OCI-LY1 (cell line): ENCODE data around the gene RPSA.

Experiments used
- H2AFZ ChIP-seq: fragments of 200-600 bp; sonication (generic), shearing (Covaris generic); 2 replicates; pipeline ENCODE4 v1.6.0; 2014; ENCODE audit warnings: antibody characterized with exemption, mild to moderate bottlenecking, low read length
- H3F3A ChIP-seq: fragments of 200-600 bp; sonication (generic), shearing (Covaris generic); 2 replicates; pipeline ENCODE4 v1.6.0; 2014; ENCODE audit warnings: mild to moderate bottlenecking, antibody characterized with exemption, low read length, moderate library complexity; ENCODE audit not compliant: insufficient read depth
- H3K27ac ChIP-seq: fragments of 200-600 bp; sonication (generic); 2 replicates; pipeline ENCODE4 v1.5.1; 2014; ENCODE audit warnings: low read length, mixed run types, mild to moderate bottlenecking, low read depth; ENCODE audit not compliant: poor library complexity, severe bottlenecking
- H3K27me3 ChIP-seq: fragments of 200-600 bp; sonication (generic); 2 replicates; pipeline ENCODE4 v1.6.0; 2014; ENCODE audit warnings: antibody characterized with exemption, mild to moderate bottlenecking, low read length, moderate library complexity; ENCODE audit not compliant: insufficient read depth
- H3K36me3 ChIP-seq: fragments of 200-600 bp; sonication (generic); 2 replicates; pipeline ENCODE4 v1.6.1; 2014; ENCODE audit warnings: mild to moderate bottlenecking, antibody characterized with exemption, low read length, moderate library complexity, mixed read lengths; ENCODE audit not compliant: insufficient read depth
- H3K4me1 ChIP-seq: fragments of 200-600 bp; sonication (generic); 2 replicates; pipeline ENCODE4 v1.5.1; 2014; ENCODE audit warnings: mild to moderate bottlenecking, low read length, moderate library complexity; ENCODE audit not compliant: insufficient read depth, severe bottlenecking
- H3K4me2 ChIP-seq: fragments of 200-600 bp; sonication (generic), shearing (Covaris generic); 2 replicates; pipeline ENCODE4 v1.6.1; 2014; ENCODE audit warnings: low read length
- H3K4me3 ChIP-seq: fragments of 200-600 bp; sonication (generic); 2 replicates; pipeline ENCODE4 v1.5.1; 2014; ENCODE audit warnings: low read length, low read depth, mild to moderate bottlenecking, mixed read lengths; ENCODE audit not compliant: poor library complexity, severe bottlenecking
- H3K79me2 ChIP-seq: fragments of 200-600 bp; shearing (Covaris generic); 2 replicates; pipeline ENCODE4 v1.6.1; 2016; ENCODE audit warnings: mixed run types, low read length, mixed read lengths; ENCODE audit not compliant: insufficient read depth
- H3K9ac ChIP-seq: fragments of 200-600 bp; sonication (generic), shearing (Covaris generic); 2 replicates; pipeline ENCODE4 v1.6.1; 2014; ENCODE audit warnings: mild to moderate bottlenecking, low read length, mixed read lengths
- H3K9me2 ChIP-seq: fragments of 200-600 bp; sonication (generic), shearing (Covaris generic); 2 replicates; pipeline ENCODE4 v1.6.1; 2014; ENCODE audit warnings: low read depth, mild to moderate bottlenecking, low read length, mixed read lengths
- H3K9me3 ChIP-seq: fragments of 200-600 bp; shearing (Covaris generic); 2 replicates; pipeline ENCODE4 v1.6.1; 2014; ENCODE audit warnings: low read length, mixed read lengths
- H4K20me1 ChIP-seq: fragments of 200-600 bp; sonication (generic), shearing (Covaris generic); 2 replicates; pipeline ENCODE4 v1.6.0; 2016; ENCODE audit warnings: mild to moderate bottlenecking, low read length; ENCODE audit not compliant: insufficient read depth
- EZH2 ChIP-seq: fragments of 200-600 bp; sonication (generic), shearing (Covaris generic); IDR thresholded peaks from 2 replicates; pipeline ENCODE4 v1.8.0; 2017; ENCODE audit warnings: borderline replicate concordance, mixed run types, mild to moderate bottlenecking, antibody characterized with exemption, low read length, moderate library complexity, mixed read lengths
- TF ChIP-seq, protein P1 (sequence below): fragments of 200-600 bp; sonication (generic), shearing (Covaris generic); IDR thresholded peaks from 2 replicates; pipeline ENCODE4 v1.5.1; 2017; ENCODE audit warnings: mild to moderate bottlenecking, antibody characterized with exemption, low read length, moderate library complexity, mixed read lengths

RPSA gene

DNA sequence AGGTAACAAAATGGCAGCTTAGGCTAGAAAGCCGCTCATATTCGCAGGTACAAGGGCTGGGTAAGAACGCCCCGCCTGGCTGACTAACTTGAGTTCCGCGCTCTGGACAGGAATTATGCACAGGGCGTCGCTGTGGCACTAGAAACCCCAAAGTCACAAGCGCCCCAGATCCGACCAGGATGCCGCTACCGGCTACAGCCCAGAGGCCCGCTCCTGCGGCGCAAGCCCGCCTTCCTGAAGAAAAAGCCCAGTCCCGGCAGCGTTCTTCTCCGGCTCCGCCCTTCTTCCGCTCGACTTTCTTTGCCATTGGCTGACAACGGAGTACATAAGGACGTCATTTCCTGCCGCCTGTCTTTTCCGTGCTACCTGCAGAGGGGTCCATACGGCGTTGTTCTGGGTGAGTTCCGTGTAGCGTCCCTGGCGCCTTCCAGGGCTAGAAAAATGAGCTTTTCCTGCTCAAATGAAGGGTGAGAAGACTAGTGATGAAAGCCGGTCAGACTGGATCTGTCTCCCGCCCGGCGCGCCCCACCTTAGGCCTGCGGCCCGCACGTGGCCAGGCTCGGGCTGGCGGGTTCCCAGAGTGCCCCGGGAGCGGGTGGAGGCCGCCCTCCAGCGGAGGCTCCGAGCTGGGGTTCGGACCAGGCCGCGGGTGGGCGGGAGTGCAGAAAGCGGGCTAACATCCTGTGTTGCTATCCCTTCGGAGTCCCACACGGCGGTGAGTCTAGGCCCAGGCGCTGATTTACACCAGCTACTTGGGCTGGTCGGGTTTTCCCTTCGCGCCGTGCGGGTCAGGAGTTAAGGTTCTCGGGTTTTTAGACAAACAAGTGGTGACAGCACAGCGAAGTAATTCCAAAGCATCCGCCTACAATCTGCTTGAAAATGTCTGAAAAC lies at the start of gene RPSA:
TSS of gene RPSA (plus strand) at position 353 of the 891 bp plus-strand sequence. CDS start 934 bp downstream, outside the sequence.
- Histone ChIP-seq H3F3A (no peaks in the 10 kb centered on the region; the same call in 1 of the 2 replicates), H3K27ac (peak within 1 kb of the TSS; percentile 82), H3K9ac (peak within 1 kb of the TSS; percentile 93), H3K4me2 (peak within 1 kb of the TSS; percentile 92), H3K4me3 (peak within 1 kb of the TSS; percentile 82), H4K20me1 (0 out of 2 replicates have a peak, but pooled peaks cover 3% of the 10 kb centered on the region), H3K9me2 (no peaks in the 10 kb centered on the region), H3K4me1 (peaks cover 41% of the 10 kb centered on the region), H3K27me3 (no peaks in the 10 kb centered on the region), H3K9me3 (no peaks in the 10 kb centered on the region), H3K79me2 (peaks cover 17% of the 10 kb centered on the region), H2AFZ (0 out of 2 replicates have a peak within 1 kb of the TSS, but pooled peaks have one; percentile 26), H3K36me3 (peaks cover 48% of the 10 kb centered on the region)
- TF ChIP-seq, protein P1, sequence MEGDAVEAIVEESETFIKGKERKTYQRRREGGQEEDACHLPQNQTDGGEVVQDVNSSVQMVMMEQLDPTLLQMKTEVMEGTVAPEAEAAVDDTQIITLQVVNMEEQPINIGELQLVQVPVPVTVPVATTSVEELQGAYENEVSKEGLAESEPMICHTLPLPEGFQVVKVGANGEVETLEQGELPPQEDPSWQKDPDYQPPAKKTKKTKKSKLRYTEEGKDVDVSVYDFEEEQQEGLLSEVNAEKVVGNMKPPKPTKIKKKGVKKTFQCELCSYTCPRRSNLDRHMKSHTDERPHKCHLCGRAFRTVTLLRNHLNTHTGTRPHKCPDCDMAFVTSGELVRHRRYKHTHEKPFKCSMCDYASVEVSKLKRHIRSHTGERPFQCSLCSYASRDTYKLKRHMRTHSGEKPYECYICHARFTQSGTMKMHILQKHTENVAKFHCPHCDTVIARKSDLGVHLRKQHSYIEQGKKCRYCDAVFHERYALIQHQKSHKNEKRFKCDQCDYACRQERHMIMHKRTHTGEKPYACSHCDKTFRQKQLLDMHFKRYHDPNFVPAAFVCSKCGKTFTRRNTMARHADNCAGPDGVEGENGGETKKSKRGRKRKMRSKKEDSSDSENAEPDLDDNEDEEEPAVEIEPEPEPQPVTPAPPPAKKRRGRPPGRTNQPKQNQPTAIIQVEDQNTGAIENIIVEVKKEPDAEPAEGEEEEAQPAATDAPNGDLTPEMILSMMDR, result peak; percentile 38
- no peak for TF ChIP-seq EZH2

DNA sequence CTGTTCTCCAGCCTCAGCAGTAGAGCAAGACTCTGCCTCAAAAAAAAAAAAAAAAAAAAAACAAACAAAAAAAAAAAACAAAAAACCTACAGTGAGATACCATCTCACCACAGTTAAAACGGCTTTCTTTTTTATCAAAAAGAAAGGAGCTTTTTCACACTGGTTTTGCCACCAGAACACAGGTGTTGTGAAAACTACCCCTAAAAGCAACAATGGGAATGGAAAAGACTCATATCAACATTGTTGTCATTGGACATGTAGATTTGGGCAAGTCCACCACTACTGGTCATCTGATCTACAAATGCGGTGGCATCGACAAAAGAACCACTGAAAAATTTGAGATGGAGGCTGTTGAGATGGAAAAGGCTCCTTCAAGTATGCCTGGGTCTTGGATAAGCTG lies 48.2 kb upstream of the RPSA start:
- Histone ChIP-seq H3K36me3 (no peaks in the 10 kb centered on the region), H3K79me2 (no peaks in the 10 kb centered on the region), H3K4me2 (no peak overlapping the region), H2AFZ (no peak overlapping the region), H3K4me3 (no peak overlapping the region), H3K27ac (no peak overlapping the region), H3K9me3 (no peaks in the 10 kb centered on the region), H3K27me3 (no peaks in the 10 kb centered on the region), H3K9ac (no peak overlapping the region), H4K20me1 (no peaks in the 10 kb centered on the region), H3F3A (no peaks in the 10 kb centered on the region), H3K9me2 (no peaks in the 10 kb centered on the region), H3K4me1 (no peaks in the 10 kb centered on the region)
- TF ChIP-seq EZH2, result no peak
- TF ChIP-seq, protein P1, result no peak

DNA sequence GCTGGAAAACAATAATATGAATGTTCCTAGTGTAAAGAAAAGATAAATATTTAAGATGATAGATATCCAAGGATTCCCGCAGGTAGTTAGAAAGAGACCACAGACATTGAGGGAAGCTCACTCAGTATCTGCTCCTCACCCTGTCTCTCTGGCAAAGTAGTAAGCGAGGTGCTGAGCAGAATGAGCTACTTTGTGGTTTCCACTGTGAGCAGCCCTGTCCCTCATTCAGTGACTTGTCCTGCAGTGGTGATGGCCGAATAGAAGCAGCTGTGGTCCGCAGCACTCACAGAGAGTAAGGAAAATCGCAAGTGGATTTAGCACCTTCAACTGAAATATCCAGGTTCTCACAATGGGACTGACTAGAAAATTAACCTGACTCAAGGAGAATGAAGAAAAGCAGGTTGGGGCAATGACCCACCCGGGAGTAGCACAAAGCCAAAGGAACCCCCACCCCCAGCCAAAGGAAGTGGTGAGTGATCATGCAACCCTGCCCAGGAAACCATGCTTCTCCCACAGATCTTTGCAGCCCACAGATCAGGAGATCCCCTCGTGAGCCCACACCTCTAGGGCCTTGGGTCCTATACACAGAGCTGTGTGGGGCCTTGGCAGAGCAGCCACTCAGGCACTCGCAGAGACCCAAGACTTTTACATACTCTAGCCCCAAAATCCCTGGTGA lies 45.1 kb upstream of the RPSA start:
- H3F3A ChIP-seq, result no peaks in the 10 kb centered on the region
- no peak overlapping the region for H3K4me3 ChIP-seq
- no peaks in the 10 kb centered on the region for H3K4me1 ChIP-seq
- no peaks in the 10 kb centered on the region for H3K79me2 ChIP-seq
- no peaks in the 10 kb centered on the region for H3K36me3 ChIP-seq
- H4K20me1 ChIP-seq, result no peaks in the 10 kb centered on the region
- H3K9ac ChIP-seq, result no peak overlapping the region
- H3K27ac ChIP-seq, result no peak overlapping the region
- no peaks in the 10 kb centered on the region for H3K27me3 ChIP-seq
- no peak for TF ChIP-seq EZH2
- TF ChIP-seq, protein P1, result no peak
- no peaks in the 10 kb centered on the region for H3K9me2 ChIP-seq
- no peak overlapping the region for H3K4me2 ChIP-seq
- H2AFZ ChIP-seq, result no peak overlapping the region
- no peaks in the 10 kb centered on the region for H3K9me3 ChIP-seq
